ENCODE data around the gene SP100.

The SP100 gene

GRCh38 chr2:230520875-230521155 is 104.8 kb downstream of the SP100 start:
- Histone ChIP-seq H3K27ac (no peak overlapping the region), H3K4me1 (ENCODE audit: control insufficient read depth in 1 of 2, insufficient read depth in 1 of 2, low read depth in 1 of 2, low read length in 1 of 2) (no peaks in the 10 kb centered on the region), H3K9me3 (peaks cover 11% of the 10 kb centered on the region), H3K4me3 (ENCODE audit: low read depth in 1 of 2, low read length in 1 of 2) (no peak overlapping the region), H3K36me3 (peaks cover 6% of the 10 kb centered on the region), H3K27me3 (no peaks in the 10 kb centered on the region)
- no peak for TF ChIP-seq CTCF (IDR thresholded peaks at IDR 0.05)

GRCh38 chr2:230521386-230521785 is 105.4 kb downstream of the SP100 start:
- no peak for TF ChIP-seq CTCF (IDR thresholded peaks at IDR 0.05)
- Histone ChIP-seq H3K36me3 (peaks cover 8% of the 10 kb centered on the region), H3K9me3 (peaks cover 11% of the 10 kb centered on the region), H3K27me3 (no peaks in the 10 kb centered on the region), H3K27ac (no peak overlapping the region), H3K4me1 (ENCODE audit: control insufficient read depth in 1 of 2, insufficient read depth in 1 of 2, low read depth in 1 of 2, low read length in 1 of 2) (no peaks in the 10 kb centered on the region), H3K4me3 (ENCODE audit: low read depth in 1 of 2, low read length in 1 of 2) (no peak overlapping the region)

DNA sequence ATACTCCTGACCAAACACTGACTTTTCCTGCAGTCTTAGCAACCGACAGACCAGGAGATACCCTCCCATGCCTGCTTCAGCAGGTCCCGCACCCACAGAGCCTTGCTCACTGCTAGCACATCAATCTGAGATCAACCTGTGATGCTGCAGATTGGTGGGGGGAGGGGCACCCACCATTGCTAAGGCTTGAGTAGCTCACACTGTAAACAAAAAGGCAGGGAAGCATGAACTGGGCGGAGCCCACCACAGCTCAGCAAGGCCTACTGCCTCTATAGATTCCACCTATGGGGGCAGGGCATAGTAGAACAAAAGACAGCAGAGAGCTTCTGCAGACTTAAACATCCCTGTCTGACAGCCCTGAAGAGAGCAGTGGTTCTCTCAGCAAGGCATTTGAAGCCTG is 109.7 kb downstream of the SP100 start:
- Histone ChIP-seq H3K9me3 (peaks cover 11% of the 10 kb centered on the region), H3K36me3 (peaks cover 8% of the 10 kb centered on the region), H3K27me3 (no peaks in the 10 kb centered on the region), H3K4me1 (ENCODE audit: control insufficient read depth in 1 of 2, insufficient read depth in 1 of 2, low read depth in 1 of 2, low read length in 1 of 2) (no peaks in the 10 kb centered on the region), H3K27ac (no peak overlapping the region), H3K4me3 (ENCODE audit: low read depth in 1 of 2, low read length in 1 of 2) (no peak overlapping the region)
- no peak for TF ChIP-seq CTCF (IDR thresholded peaks at IDR 0.05)

DNA sequence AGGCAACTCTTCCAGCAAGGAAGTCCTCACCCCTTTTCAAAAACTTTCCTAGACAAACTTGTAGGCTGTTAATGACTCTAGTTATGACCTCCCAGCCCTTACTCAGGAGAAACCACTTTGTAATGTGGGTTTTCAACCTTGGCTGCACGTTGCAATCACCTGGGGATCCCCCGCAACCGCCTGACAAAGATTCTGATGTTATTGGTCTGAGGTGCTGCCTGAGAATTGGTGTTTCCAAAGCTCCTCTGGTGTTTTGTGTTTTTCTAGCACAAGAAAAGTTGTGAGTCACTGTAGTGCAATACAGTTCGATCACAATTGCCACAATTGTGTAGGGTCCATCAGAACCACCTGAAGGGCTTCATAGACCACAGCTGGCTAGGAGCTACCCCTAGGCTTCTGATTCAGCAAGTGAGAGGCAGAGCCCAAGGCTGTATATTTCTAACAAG is 121.6 kb downstream of the SP100 start:
- Histone ChIP-seq H3K4me1 (ENCODE audit: control insufficient read depth in 1 of 2, insufficient read depth in 1 of 2, low read depth in 1 of 2, low read length in 1 of 2) (no peaks in the 10 kb centered on the region), H3K27ac (no peak overlapping the region), H3K4me3 (ENCODE audit: low read depth in 1 of 2, low read length in 1 of 2) (no peak overlapping the region), H3K27me3 (no peaks in the 10 kb centered on the region), H3K36me3 (peaks cover 34% of the 10 kb centered on the region), H3K9me3 (no peaks in the 10 kb centered on the region)
- TF ChIP-seq CTCF (IDR thresholded peaks at IDR 0.05) = no peak

DNA sequence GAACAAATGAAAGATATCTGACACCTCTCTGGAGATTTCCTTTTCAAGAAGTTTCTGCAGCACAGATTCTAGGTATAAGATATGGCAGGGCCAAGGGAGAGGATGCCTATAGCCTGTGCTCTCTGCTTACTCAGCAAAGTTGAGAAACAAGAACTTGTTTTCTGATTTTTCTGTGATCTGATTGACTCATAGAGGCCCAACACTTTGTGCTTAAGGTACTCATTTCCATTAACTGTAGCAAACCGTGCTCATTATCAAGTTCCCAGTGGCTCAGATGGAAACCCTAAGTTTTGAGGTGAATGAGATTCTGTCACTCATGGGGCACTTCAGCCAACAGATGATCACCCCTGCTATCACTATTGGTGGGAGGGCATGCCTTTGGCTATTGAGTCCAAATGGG is 124.3 kb downstream of the SP100 start:
- Histone ChIP-seq H3K9me3 (no peaks in the 10 kb centered on the region), H3K27ac (no peak overlapping the region), H3K4me1 (ENCODE audit: control insufficient read depth in 1 of 2, insufficient read depth in 1 of 2, low read depth in 1 of 2, low read length in 1 of 2) (no peaks in the 10 kb centered on the region), H3K4me3 (ENCODE audit: low read depth in 1 of 2, low read length in 1 of 2) (no peak overlapping the region), H3K36me3 (peaks cover 58% of the 10 kb centered on the region), H3K27me3 (no peaks in the 10 kb centered on the region)
- TF ChIP-seq CTCF (IDR thresholded peaks at IDR 0.05) = no peak

GRCh38 chr2:230541934-230542380 is 126.0 kb downstream of the SP100 start:
- TF ChIP-seq CTCF (IDR thresholded peaks at IDR 0.05) = no peak
- Histone ChIP-seq H3K27ac (no peak overlapping the region), H3K27me3 (no peaks in the 10 kb centered on the region), H3K4me3 (ENCODE audit: low read depth in 1 of 2, low read length in 1 of 2) (no peak overlapping the region), H3K36me3 (peaks cover 58% of the 10 kb centered on the region), H3K9me3 (no peaks in the 10 kb centered on the region), H3K4me1 (ENCODE audit: control insufficient read depth in 1 of 2, insufficient read depth in 1 of 2, low read depth in 1 of 2, low read length in 1 of 2) (no peaks in the 10 kb centered on the region)
